Measurements from ENCODE around the gene ADAM22.

DNA sequence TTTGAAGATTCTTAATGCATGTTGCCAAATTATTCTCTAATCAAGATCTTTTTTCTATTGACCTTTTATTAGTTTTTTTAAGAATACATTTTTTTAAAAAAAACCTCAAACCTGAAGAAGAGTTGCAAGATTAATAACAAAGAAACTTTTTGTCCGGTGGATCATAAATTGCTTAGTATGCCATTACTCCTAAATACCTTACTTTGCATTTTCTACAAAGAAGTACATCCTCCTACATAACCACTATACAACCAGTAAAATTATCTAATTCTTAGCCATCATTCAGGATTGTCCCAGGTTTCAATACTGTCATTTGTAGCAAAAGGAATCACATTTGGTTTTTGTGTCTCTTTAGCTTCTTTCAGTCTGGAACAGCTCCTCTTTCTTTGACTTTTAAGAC lies 207.9 kb downstream of the ADAM22 start:
- TF ChIP-seq, protein P1, sequence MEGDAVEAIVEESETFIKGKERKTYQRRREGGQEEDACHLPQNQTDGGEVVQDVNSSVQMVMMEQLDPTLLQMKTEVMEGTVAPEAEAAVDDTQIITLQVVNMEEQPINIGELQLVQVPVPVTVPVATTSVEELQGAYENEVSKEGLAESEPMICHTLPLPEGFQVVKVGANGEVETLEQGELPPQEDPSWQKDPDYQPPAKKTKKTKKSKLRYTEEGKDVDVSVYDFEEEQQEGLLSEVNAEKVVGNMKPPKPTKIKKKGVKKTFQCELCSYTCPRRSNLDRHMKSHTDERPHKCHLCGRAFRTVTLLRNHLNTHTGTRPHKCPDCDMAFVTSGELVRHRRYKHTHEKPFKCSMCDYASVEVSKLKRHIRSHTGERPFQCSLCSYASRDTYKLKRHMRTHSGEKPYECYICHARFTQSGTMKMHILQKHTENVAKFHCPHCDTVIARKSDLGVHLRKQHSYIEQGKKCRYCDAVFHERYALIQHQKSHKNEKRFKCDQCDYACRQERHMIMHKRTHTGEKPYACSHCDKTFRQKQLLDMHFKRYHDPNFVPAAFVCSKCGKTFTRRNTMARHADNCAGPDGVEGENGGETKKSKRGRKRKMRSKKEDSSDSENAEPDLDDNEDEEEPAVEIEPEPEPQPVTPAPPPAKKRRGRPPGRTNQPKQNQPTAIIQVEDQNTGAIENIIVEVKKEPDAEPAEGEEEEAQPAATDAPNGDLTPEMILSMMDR (conservative IDR thresholded peaks at IDR 0.05; ENCODE audit: low read depth, low read length) = no peak
- no peak for TF ChIP-seq EZH2 (IDR thresholded peaks at IDR 0.05; ENCODE audit: borderline replicate concordance, low read depth, low read length, poor library complexity, severe bottlenecking)

All from A673 (cell line).